Panc1 (cell line): ENCODE data around the gene DCUN1D2. TPM values are rescaled to one million over a fixed set of nuclear protein-coding genes. Genes with fewer than 3 reads are reported as not detected.

Experiments used
- ATAC-seq: fragments of 200-7000 bp; cut with Tn5 transposase; 2 replicates; pipeline ENCODE4 v1.9.1; 2020; ENCODE audit warnings: mild to moderate bottlenecking, moderate library complexity
- BruUV-seq: library from RNA; stranded (reverse); fragments of 400-500 nt; replicated peaks from 2 replicates; lab custom pipeline; 2021; lab: Mats Ljungman, UMichigan
- CTCF ChIA-PET: fragments of 300-600 bp; sonication (Branson Sonifier 250); formaldehyde crosslinking; loops from one replicate; lab custom pipeline; 2022; ENCODE audit warnings: antibody characterized with exemption; lab: Charles Lee
- POLR2A ChIA-PET: fragments of 300-600 bp; sonication (Branson Sonifier 250); formaldehyde crosslinking; loops from one replicate; lab custom pipeline; 2022; ENCODE audit warnings: antibody characterized with exemption; lab: Charles Lee
- DNase-seq: peaks from one replicate; pipeline ENCODE4 v3.0.0-alpha.2; 2010; ENCODE audit warnings: low read depth, low spot score
- H3K27ac ChIP-seq: 2 replicates; pipeline ENCODE4 v1.5.1; 2011; ENCODE audit warnings: mild to moderate bottlenecking, low read length, inconsistent platforms
- H3K27me3 ChIP-seq: fragments of 200-500 bp; sonication (Bioruptor generic); 2 replicates; pipeline ENCODE4 v1.6.0; 2014; ENCODE audit warnings: low read length, inconsistent platforms; ENCODE audit not compliant: control insufficient read depth, insufficient read depth
- H3K36me3 ChIP-seq: fragments of 200-500 bp; sonication (Bioruptor generic); 2 replicates; pipeline ENCODE4 v1.5.1; 2014; ENCODE audit warnings: inconsistent platforms, mild to moderate bottlenecking, low read length, moderate library complexity; ENCODE audit not compliant: control insufficient read depth, insufficient read depth
- H3K4me1 ChIP-seq: 2 replicates; pipeline ENCODE4 v1.5.1; 2011; ENCODE audit warnings: inconsistent platforms, mild to moderate bottlenecking, low read length, moderate library complexity; ENCODE audit not compliant: control insufficient read depth, insufficient read depth
- H3K4me3 ChIP-seq, 2 experiments: 2 replicates each; pipeline ENCODE4 v1.5.1; 2011 to 2012; ENCODE audit warnings: low read depth in 2 of 2, low read length in 2 of 2, mild to moderate bottlenecking in 2 of 2, inconsistent platforms in 1 of 2, moderate library complexity in 1 of 2
- H3K9me3 ChIP-seq: fragments of 200-500 bp; sonication (Bioruptor generic); 2 replicates; pipeline ENCODE4 v1.5.1; 2014; ENCODE audit warnings: low read depth, mild to moderate bottlenecking, inconsistent platforms, low read length, moderate library complexity; ENCODE audit not compliant: control insufficient read depth, insufficient read depth
- CTCF ChIP-seq: fragments of 450-650 bp; IDR thresholded peaks from 2 replicates; pipeline ENCODE4 v1.5.1; 2017; ENCODE audit warnings: mild to moderate bottlenecking
- POLR2AphosphoS5 ChIP-seq: IDR thresholded peaks from 2 replicates; pipeline ENCODE4 v1.6.1; 2012; ENCODE audit warnings: mild to moderate bottlenecking, low read depth, low read length, moderate library complexity
- REST ChIP-seq, 2 experiments: IDR thresholded peaks; 2 replicates each; pipeline ENCODE4 v1.6.1; 2011 to 2012; ENCODE audit warnings: low read depth in 2 of 2, control low read depth in 1 of 2, low read length in 1 of 2, mild to moderate bottlenecking in 1 of 2, moderate library complexity in 1 of 2; ENCODE audit not compliant: insufficient read depth in 1 of 2
- SIN3A ChIP-seq: IDR thresholded peaks from 2 replicates; pipeline ENCODE4 v1.6.1; 2012; ENCODE audit warnings: low read depth, mild to moderate bottlenecking, low read length, moderate library complexity, borderline replicate concordance; ENCODE audit not compliant: insufficient read depth
- TCF7L2 ChIP-seq: IDR thresholded peaks from 2 replicates; pipeline ENCODE4 v1.6.1; 2011; ENCODE audit warnings: mild to moderate bottlenecking, low read depth, low read length, inconsistent platforms
- in situ Hi-C: cut with HindIII; loops from 2 replicates; pipeline ENCODE4 v1.10.0; 2016; ENCODE audit warnings: low sequenced_read_pairs, low pct_unique_long_range_greater_than_20kb
- intact Hi-C: fragments of 100-400 bp; cut with micrococcal nuclease; formaldehyde crosslinking; loops from one replicate; pipeline ENCODE4 v1.10.0; 2022; ENCODE audit not compliant: unreplicated experiment
- total RNA-seq: library from RNA; stranded (reverse); gene quantifications from one replicate; pipeline ENCODE4 v1.2.1, GENCODE V29; 2021; ENCODE audit not compliant: unreplicated experiment

The DCUN1D2 gene
- total RNA-seq, 1 experiment from 2014 or later: 22.8 TPM

GRCh38 chr13:113468029-113468428 lies 22.5 kb downstream of the DCUN1D2 start:
- H3K4me3 ChIP-seq: no peak overlapping the region
- BruUV-seq: no TSS peak
- H3K36me3 ChIP-seq: no peaks in the 10 kb centered on the region; the same call in 1 of the 2 replicates
- no peak overlapping the region for H3K27ac ChIP-seq
- ATAC-seq (no peak), DNase-seq (no peak)
- intact Hi-C loops (no loop called here), in situ Hi-C loops (no loop called here)
- TF ChIP-seq REST (IDR thresholded peaks at IDR 0.05; ENCODE audit: insufficient read depth in 1 of 2, low read depth in 2 of 2, low read length in 1 of 2) (no peak), TCF7L2 (no peak), SIN3A (no peak), POLR2AphosphoS5 (no peak), CTCF (no peak)
- ChIA-PET POLR2A (no interaction called here), CTCF (no interaction called here)
- H3K27me3 ChIP-seq: no peaks in the 10 kb centered on the region
- H3K9me3 ChIP-seq: no peaks in the 10 kb centered on the region
- H3K4me1 ChIP-seq: no peaks in the 10 kb centered on the region

- no peaks in the 10 kb centered on the region for H3K27me3 ChIP-seq
- in situ Hi-C loops (no loop called here), intact Hi-C loops (no loop called here)
- DNase-seq (no peak), ATAC-seq (no peak)
- ChIA-PET POLR2A (no interaction called here), CTCF (no interaction called here)
- TF ChIP-seq TCF7L2 (no peak), SIN3A (no peak), POLR2AphosphoS5 (no peak), CTCF (no peak), REST (IDR thresholded peaks at IDR 0.05; ENCODE audit: insufficient read depth in 1 of 2, low read depth in 2 of 2, low read length in 1 of 2) (no peak)
- no TSS peak for BruUV-seq
- H3K27ac ChIP-seq: no peak overlapping the region
- H3K4me3 ChIP-seq: no peak overlapping the region
- no peaks in the 10 kb centered on the region for H3K9me3 ChIP-seq
- no peaks in the 10 kb centered on the region for H3K4me1 ChIP-seq
- no peaks in the 10 kb centered on the region; the same call in 1 of the 2 replicates for H3K36me3 ChIP-seq
Measured at GRCh38 chr13:113466383-113466782, 24.1 kb downstream of the DCUN1D2 start.
